OCI-LY7 (cell line): ENCODE measurements around the gene KCNMA1. TPM values are rescaled to one million over a fixed set of nuclear protein-coding genes. Genes with fewer than 3 reads are reported as not detected.

Experiments used
- BruUV-seq: library from RNA; stranded (reverse); fragments of 400-500 nt; replicated peaks from 2 replicates; lab custom pipeline; 2021; lab: Mats Ljungman, UMichigan
- CTCF ChIA-PET: fragments of 300-600 bp; sonication (Branson Sonifier 250); formaldehyde crosslinking; loops from one replicate; lab custom pipeline; 2022; ENCODE audit warnings: antibody characterized with exemption; ENCODE audit not compliant: unreplicated experiment; lab: Charles Lee
- POLR2A ChIA-PET: fragments of 300-600 bp; sonication (Branson Sonifier 250); formaldehyde crosslinking; loops from one replicate; lab custom pipeline; 2022; ENCODE audit warnings: antibody characterized with exemption; lab: Charles Lee
- DNase-seq: peaks from one replicate; pipeline ENCODE4 v3.0.0-alpha.2; 2015; ENCODE audit warnings: low spot score
- H2AFZ ChIP-seq: fragments of 200-600 bp; sonication (generic), shearing (Covaris generic); 2 replicates; pipeline ENCODE4 v1.6.1; 2014; ENCODE audit warnings: mild to moderate bottlenecking, antibody characterized with exemption, low read length, moderate library complexity
- H3K27ac ChIP-seq: fragments of 200-600 bp; sonication (generic); 2 replicates; pipeline ENCODE4 v1.5.1; 2014; ENCODE audit warnings: mixed run types, low read depth, mild to moderate bottlenecking, moderate library complexity, low read length, inconsistent platforms; ENCODE audit not compliant: poor library complexity, severe bottlenecking
- H3K36me3 ChIP-seq: fragments of 200-600 bp; sonication (generic); 2 replicates; pipeline ENCODE4 v1.6.1; 2014; ENCODE audit warnings: mild to moderate bottlenecking, antibody characterized with exemption, low read length, moderate library complexity, mixed read lengths; ENCODE audit not compliant: insufficient read depth
- H3K4me1 ChIP-seq: fragments of 200-600 bp; sonication (generic); 2 replicates; pipeline ENCODE4 v1.5.1; 2014; ENCODE audit warnings: mild to moderate bottlenecking, low read length; ENCODE audit not compliant: insufficient read depth, poor library complexity, severe bottlenecking
- H3K4me2 ChIP-seq: fragments of 200-600 bp; sonication (generic); 2 replicates; pipeline ENCODE4 v1.6.1; 2014; ENCODE audit warnings: mild to moderate bottlenecking, low read length
- H3K4me3 ChIP-seq: fragments of 200-600 bp; sonication (generic); 2 replicates; pipeline ENCODE4 v1.5.1; 2014; ENCODE audit warnings: mild to moderate bottlenecking, low read depth, low read length; ENCODE audit not compliant: poor library complexity, severe bottlenecking
- H3K79me2 ChIP-seq: fragments of 200-600 bp; sonication (generic); 2 replicates; pipeline ENCODE4 v1.6.1; 2016; ENCODE audit warnings: low read depth, mild to moderate bottlenecking, low read length, moderate library complexity, mixed read lengths; ENCODE audit not compliant: insufficient read depth
- H3K9me2 ChIP-seq: fragments of 200-600 bp; sonication (generic); 2 replicates; pipeline ENCODE4 v1.6.1; 2016; ENCODE audit warnings: mild to moderate bottlenecking, low read length, mixed read lengths; ENCODE audit not compliant: insufficient read depth
- H3K9me3 ChIP-seq: fragments of 200-600 bp; sonication (generic); 2 replicates; pipeline ENCODE4 v1.6.1; 2014; ENCODE audit warnings: mild to moderate bottlenecking, mixed run types, low read length, mixed read lengths
- H4K20me1 ChIP-seq: fragments of 200-600 bp; sonication (generic); 2 replicates; pipeline ENCODE4 v1.6.1; 2014; ENCODE audit warnings: mild to moderate bottlenecking, antibody characterized with exemption, low read length, moderate library complexity, mixed read lengths; ENCODE audit not compliant: insufficient read depth
- EZH2phosphoT487 ChIP-seq: fragments of 200-600 bp; sonication (generic); IDR thresholded peaks from 2 replicates; pipeline ENCODE4 v1.6.1; 2018; ENCODE audit warnings: low read depth, borderline replicate concordance, mild to moderate bottlenecking, mixed run types, antibody characterized with exemption, low read length, moderate library complexity, mixed read lengths
- intact Hi-C: fragments of 100-400 bp; cut with micrococcal nuclease; formaldehyde crosslinking; loops from one replicate; pipeline ENCODE4 v1.10.0; 2022; ENCODE audit not compliant: unreplicated experiment
- total RNA-seq, 2 experiments: library from RNA; depleted of rRNA in 1 of 2; stranded (reverse); fragments of >200 nt in 1 of 2; shearing (Covaris generic) in 1 of 2; gene quantifications; 2 replicates each; pipeline ENCODE4 v1.2.3, GENCODE V29; 2014 to 2022
- TF ChIP-seq, protein P1 (sequence below): fragments of 200-600 bp; sonication (generic); conservative IDR thresholded peaks from 2 replicates; pipeline ENCODE4 v1.5.1; 2014; ENCODE audit warnings: mild to moderate bottlenecking, antibody characterized with exemption, low read length, moderate library complexity, mixed read lengths

The KCNMA1 gene
- total RNA-seq, 2 experiments from 2014 or later, result not detected

DNA sequence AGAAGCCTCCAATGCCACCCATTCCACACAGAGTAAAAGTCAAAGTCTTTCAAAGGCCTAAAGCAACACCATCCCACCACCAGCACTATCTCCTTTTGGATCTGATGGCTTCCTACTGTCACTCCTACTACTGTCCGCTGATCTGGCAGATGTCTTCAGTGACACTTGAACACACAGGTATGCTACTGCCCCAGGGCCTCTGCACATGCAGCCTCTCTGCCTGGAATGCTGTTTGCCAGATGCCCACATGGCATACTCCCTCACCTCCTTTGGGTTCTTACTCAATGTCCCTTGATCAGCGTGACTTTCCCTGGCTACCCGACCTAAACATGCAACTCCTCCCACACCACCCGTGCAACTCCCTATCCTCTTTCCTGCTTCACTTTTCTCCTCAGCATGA lies 512.4 kb downstream of the KCNMA1 start:
- intact Hi-C loops, result no loop called here
- Histone ChIP-seq H2AFZ (no peak overlapping the region), H3K9me2 (no peaks in the 10 kb centered on the region), H3K4me3 (no peak overlapping the region), H3K9me3 (no peaks in the 10 kb centered on the region), H3K4me1 (no peaks in the 10 kb centered on the region), H3K4me2 (no peak overlapping the region), H4K20me1 (no peaks in the 10 kb centered on the region), H3K36me3 (no peaks in the 10 kb centered on the region), H3K27ac (no peak overlapping the region), H3K79me2 (no peaks in the 10 kb centered on the region)
- no peak for DNase-seq
- ChIA-PET CTCF (no interaction called here), POLR2A (no interaction called here)
- TF ChIP-seq, protein P1, sequence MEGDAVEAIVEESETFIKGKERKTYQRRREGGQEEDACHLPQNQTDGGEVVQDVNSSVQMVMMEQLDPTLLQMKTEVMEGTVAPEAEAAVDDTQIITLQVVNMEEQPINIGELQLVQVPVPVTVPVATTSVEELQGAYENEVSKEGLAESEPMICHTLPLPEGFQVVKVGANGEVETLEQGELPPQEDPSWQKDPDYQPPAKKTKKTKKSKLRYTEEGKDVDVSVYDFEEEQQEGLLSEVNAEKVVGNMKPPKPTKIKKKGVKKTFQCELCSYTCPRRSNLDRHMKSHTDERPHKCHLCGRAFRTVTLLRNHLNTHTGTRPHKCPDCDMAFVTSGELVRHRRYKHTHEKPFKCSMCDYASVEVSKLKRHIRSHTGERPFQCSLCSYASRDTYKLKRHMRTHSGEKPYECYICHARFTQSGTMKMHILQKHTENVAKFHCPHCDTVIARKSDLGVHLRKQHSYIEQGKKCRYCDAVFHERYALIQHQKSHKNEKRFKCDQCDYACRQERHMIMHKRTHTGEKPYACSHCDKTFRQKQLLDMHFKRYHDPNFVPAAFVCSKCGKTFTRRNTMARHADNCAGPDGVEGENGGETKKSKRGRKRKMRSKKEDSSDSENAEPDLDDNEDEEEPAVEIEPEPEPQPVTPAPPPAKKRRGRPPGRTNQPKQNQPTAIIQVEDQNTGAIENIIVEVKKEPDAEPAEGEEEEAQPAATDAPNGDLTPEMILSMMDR, result no peak
- TF ChIP-seq EZH2phosphoT487, result no peak
- no TSS peak for BruUV-seq

DNA sequence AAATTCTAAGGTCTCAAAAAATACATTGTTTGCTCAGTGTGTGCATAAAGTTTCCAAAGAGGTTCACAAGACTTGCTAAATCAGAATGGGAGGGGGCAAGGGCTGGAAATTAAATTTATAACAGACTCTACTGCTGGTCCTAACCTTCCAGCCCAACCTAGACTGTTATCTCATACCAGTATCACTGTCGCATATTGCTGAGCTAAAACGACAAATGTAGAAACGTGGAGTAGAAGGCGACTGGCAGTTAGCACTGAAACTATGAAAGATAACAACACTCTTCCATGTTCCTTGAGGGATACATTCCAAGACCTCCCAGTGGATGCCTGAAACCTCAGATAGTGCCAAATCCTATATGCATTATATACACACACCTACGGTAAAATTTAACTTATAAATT lies 514.3 kb downstream of the KCNMA1 start:
- Histone ChIP-seq H3K4me1 (no peaks in the 10 kb centered on the region), H3K9me2 (no peaks in the 10 kb centered on the region)
- no TSS peak for BruUV-seq

DNA sequence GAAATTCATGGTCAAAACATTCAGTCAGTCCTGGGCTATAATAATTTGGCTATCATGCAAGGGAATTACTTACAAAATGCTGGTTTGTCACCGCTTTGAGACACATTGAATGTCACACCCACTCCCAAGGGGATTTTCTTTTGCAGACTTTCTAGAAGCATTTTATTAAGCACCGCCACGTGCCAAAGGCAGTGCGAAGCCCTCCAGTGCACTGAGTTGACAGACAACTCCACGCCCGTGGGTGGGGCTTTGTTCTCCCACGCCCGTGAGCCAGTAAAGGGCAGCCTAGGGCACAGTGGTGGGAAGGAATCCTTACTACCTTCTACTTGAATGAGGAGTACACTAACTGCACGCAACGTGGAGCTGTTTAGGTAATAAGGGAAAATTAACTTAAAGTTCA lies 515.8 kb downstream of the KCNMA1 start:
- H3K36me3 ChIP-seq, result no peaks in the 10 kb centered on the region
- no peaks in the 10 kb centered on the region for H3K79me2 ChIP-seq
- CTCF ChIA-PET, result no interaction called here
- H3K4me2 ChIP-seq, result no peak overlapping the region
- intact Hi-C loops, result no loop called here
- POLR2A ChIA-PET, result interaction anchor here (0.6 to 0.7 kb wide), 2 partner anchors 65 to 181 kb away, joined by 3 read pairs; no protein-coding TSS in a partner anchor
- no peaks in the 10 kb centered on the region for H4K20me1 ChIP-seq
- no peak overlapping the region for H3K4me3 ChIP-seq
- DNase-seq, result no peak
- no peaks in the 10 kb centered on the region for H3K4me1 ChIP-seq
- BruUV-seq, result no TSS peak
- no peak overlapping the region for H2AFZ ChIP-seq
- H3K27ac ChIP-seq, result no peak overlapping the region
- TF ChIP-seq EZH2phosphoT487, result no peak
- TF ChIP-seq, protein P1, result no peak
- H3K9me2 ChIP-seq, result no peaks in the 10 kb centered on the region
- no peaks in the 10 kb centered on the region for H3K9me3 ChIP-seq

More for the DNA sequence above, 514.3 kb downstream of the KCNMA1 start:
- CTCF ChIA-PET, result no interaction called here
- TF ChIP-seq EZH2phosphoT487, result no peak
- TF ChIP-seq, protein P1, result no peak
- H3K36me3 ChIP-seq, result no peaks in the 10 kb centered on the region
- intact Hi-C loops, result no loop called here
- H2AFZ ChIP-seq, result no peak overlapping the region
- DNase-seq, result no peak
- no peak overlapping the region for H3K4me2 ChIP-seq
- POLR2A ChIA-PET, result no interaction called here
- no peak overlapping the region for H3K4me3 ChIP-seq
- no peak overlapping the region for H3K27ac ChIP-seq
- H4K20me1 ChIP-seq, result no peaks in the 10 kb centered on the region
- H3K79me2 ChIP-seq, result no peaks in the 10 kb centered on the region
- no peaks in the 10 kb centered on the region for H3K9me3 ChIP-seq
